ENCODE measurements around the gene RBKS.
A peak's percentile ranks its signal among the peaks of the same experiment; 100 is the strongest.

Gene RBKS

GRCh38 chr2:27790796-27791195, 99.4 kb downstream of the RBKS start:
- Histone ChIP-seq H3K27ac (no peak overlapping the region), H3K27me3 (no peaks in the 10 kb centered on the region), H3K36me3 (no peaks in the 10 kb centered on the region), H3K4me3 (no peak overlapping the region), H3K9me3 (no peaks in the 10 kb centered on the region), H3K4me1 (peaks cover 0 to 10% (median 8%) of the 10 kb centered on the region in 4 donors)
- no peak for TF ChIP-seq CTCF (IDR thresholded peaks at IDR 0.05)
- intact Hi-C loops (cut with DNase I; ENCODE audit: low total_unique reads): loop anchor here (10.0 kb wide), 1 partner anchor 66 kb away; no protein-coding TSS in a partner anchor
- DNase-seq: no peak

GRCh38 chr2:27782701-27783100, 107.5 kb downstream of the RBKS start:
- no peaks in the 10 kb centered on the region for H3K9me3 ChIP-seq
- H3K4me3 ChIP-seq: no peak overlapping the region
- peaks cover 0 to 23% (median 1%) of the 10 kb centered on the region in 4 donors for H3K4me1 ChIP-seq
- peaks cover 0 to 23% (median 0%) of the 10 kb centered on the region in 3 donors for H3K36me3 ChIP-seq
- TF ChIP-seq CTCF (IDR thresholded peaks at IDR 0.05): no peak
- no peak for DNase-seq
- intact Hi-C loops (cut with DNase I; ENCODE audit: low total_unique reads): no loop called here
- no peak overlapping the region for H3K27ac ChIP-seq
- no peaks in the 10 kb centered on the region for H3K27me3 ChIP-seq

GRCh38 chr2:27781496-27781895, 108.7 kb downstream of the RBKS start:
- no peaks in the 10 kb centered on the region for H3K9me3 ChIP-seq
- H3K4me3 ChIP-seq: no peak overlapping the region
- H3K36me3 ChIP-seq: peaks cover 0 to 23% (median 0%) of the 10 kb centered on the region in 3 donors
- DNase-seq: no peak
- H3K27me3 ChIP-seq: no peaks in the 10 kb centered on the region
- peaks cover 0 to 30% (median 3%) of the 10 kb centered on the region in 4 donors for H3K4me1 ChIP-seq
- H3K27ac ChIP-seq: peak overlapping the region in 1 of 2 donors; percentile 64
- TF ChIP-seq CTCF (IDR thresholded peaks at IDR 0.05): no peak
- intact Hi-C loops (cut with DNase I; ENCODE audit: low total_unique reads): no loop called here

GRCh38 chr2:27779417-27780055, 110.7 kb downstream of the RBKS start:
- no peak for DNase-seq
- peaks cover 0 to 50% (median 17%) of the 10 kb centered on the region in 4 donors for H3K4me1 ChIP-seq
- peak overlapping the region; percentile 27 to 64 for H3K27ac ChIP-seq
- no peak for TF ChIP-seq CTCF (IDR thresholded peaks at IDR 0.05)
- intact Hi-C loops (cut with DNase I; ENCODE audit: low total_unique reads): loop anchor here (10.0 kb wide), 1 partner anchor 115 kb away; the partner anchor contains the start of genes BABAM2 and RBKS
- no peaks in the 10 kb centered on the region for H3K9me3 ChIP-seq
- no peaks in the 10 kb centered on the region for H3K27me3 ChIP-seq
- H3K36me3 ChIP-seq: peaks cover 0 to 30% (median 7%) of the 10 kb centered on the region in 3 donors
- H3K4me3 ChIP-seq: no peak overlapping the region

- Histone ChIP-seq H3K27me3 (no peaks in the 10 kb centered on the region), H3K4me1 (peaks cover 0 to 71% (median 39%) of the 10 kb centered on the region in 4 donors), H3K9me3 (no peaks in the 10 kb centered on the region), H3K27ac (peak overlapping the region; percentile 61 to 64), H3K4me3 (no peak overlapping the region), H3K36me3 (peaks cover 0 to 37% (median 10%) of the 10 kb centered on the region in 3 donors)
- DNase-seq: no peak
- intact Hi-C loops (cut with DNase I; ENCODE audit: low total_unique reads): loop anchor here (10.0 kb wide), 1 partner anchor 118 kb away; the partner anchor contains the start of genes BABAM2 and RBKS
- no peak for TF ChIP-seq CTCF (IDR thresholded peaks at IDR 0.05)
Measured at GRCh38 chr2:27776696-27777095, 113.5 kb downstream of the RBKS start.

All from tibial artery (tissue), 4 donors.